Measurements from ENCODE around the gene SFTPD. TPM values are rescaled to one million over a fixed set of nuclear protein-coding genes. Genes with fewer than 3 reads are reported as not detected.
"Not testable (repeated sequence)": the region's sequence is repeated elsewhere in the genome, so short reads cannot be mapped to it uniquely, and the experiment has no call there.

Gene SFTPD
- total and polyA plus RNA-seq, 8 donors: 0.31 to 12.9 (median 0.97) TPM; not detected in 4

DNA sequence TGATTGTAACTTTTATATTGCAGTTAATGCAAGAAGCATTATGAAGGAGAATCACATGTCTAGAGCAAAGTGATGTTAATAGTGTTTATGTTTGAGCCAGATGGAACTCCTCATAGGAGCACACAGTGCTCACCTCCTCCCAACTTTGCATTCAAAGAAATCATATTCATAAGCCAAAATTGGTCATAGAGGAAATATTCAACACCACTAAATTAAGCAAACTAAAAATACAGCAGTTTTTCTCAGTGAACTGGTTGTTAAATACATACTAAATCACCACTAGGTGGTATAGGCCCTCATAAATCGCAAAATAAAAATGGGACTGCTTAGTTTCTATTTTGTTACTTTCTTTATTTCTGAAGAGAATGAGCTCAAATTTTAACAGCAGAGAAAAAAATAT lies 34.4 kb downstream of the SFTPD start:
- DNase-seq; intact Hi-C loops (cut with DNase I; ENCODE audit: low total_unique reads); H3K9me3 ChIP-seq; H3K4me3 ChIP-seq; H3K27me3 ChIP-seq; H3K27ac ChIP-seq; H3K36me3 ChIP-seq; H3K4me1 ChIP-seq: not testable (repeated sequence)
- 71 to 94% (median 74%) methylated on average over 1 of the region's 1 CpG for WGBS, 5 donors
- peak in 1 of 7 experiments; percentile 7 for TF ChIP-seq CTCF (IDR thresholded peaks at IDR 0.05)

DNA sequence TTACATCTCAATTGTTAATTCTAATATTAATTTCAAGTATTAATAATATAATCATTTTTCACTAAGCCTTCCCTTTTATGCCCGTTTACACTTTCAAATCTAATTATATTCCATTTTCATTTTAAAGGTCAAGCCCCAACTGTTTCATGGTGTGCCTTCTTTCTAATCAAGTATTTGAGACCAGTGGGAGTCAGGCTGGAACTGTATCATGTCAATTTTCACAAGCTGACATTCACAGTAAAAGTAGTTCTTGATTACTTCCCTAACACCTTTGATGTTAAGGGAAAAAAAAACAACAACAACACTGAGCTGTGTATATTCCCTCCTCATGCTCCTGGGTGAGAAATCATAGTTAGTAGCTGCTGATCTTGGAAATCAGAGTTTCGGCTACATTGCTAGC lies 38.1 kb downstream of the SFTPD start:
- Histone ChIP-seq H3K4me1 (peaks cover 0 to 4% (median 0%) of the 10 kb centered on the region in 4 donors), H3K27me3 (no peaks in the 10 kb centered on the region), H3K27ac (peak overlapping the region in 1 of 5 donors; percentile 42), H3K4me3 (peak overlapping the region in 1 of 4 donors; percentile 14), H3K9me3 (no peaks in the 10 kb centered on the region), H3K36me3 (peaks cover 0 to 4% (median 0%) of the 10 kb centered on the region in 4 donors)
- TF ChIP-seq EP300 (IDR thresholded peaks at IDR 0.05): no peak
- TF ChIP-seq CTCF (IDR thresholded peaks at IDR 0.05): no peak
- TF ChIP-seq POLR2A (IDR thresholded peaks at IDR 0.05): no peak
- no peak for TF ChIP-seq POLR2AphosphoS5 (IDR thresholded peaks at IDR 0.05)
- no peak for DNase-seq
- 58 to 93% (median 79%) methylated on average over 2 of the region's 2 CpGs for WGBS, 5 donors
- intact Hi-C loops (cut with DNase I; ENCODE audit: low total_unique reads): no loop called here

DNA sequence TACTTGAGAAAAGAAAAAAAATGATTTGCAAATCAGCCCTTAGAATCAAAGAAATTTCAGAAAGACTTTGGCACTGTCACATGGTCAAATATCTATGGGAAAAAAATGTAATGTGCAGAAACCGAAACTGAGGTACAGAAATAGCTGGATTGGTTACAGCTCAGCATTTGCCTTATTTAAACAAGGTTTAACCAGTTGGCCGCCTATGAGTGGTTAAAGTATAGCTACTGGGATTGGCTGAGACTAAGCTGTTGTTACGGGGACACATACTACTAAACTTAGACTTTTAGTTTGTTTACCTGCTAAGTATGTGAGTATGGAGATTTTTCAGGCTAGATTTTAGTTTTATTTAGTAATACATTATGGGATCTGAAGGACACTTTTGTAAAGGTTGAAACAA lies 38.6 kb downstream of the SFTPD start:
- H3K9me3 ChIP-seq: no peaks in the 10 kb centered on the region
- peaks cover 0 to 9% (median 2%) of the 10 kb centered on the region in 4 donors for H3K4me1 ChIP-seq
- peak overlapping the region in 1 of 4 donors; percentile 14 for H3K4me3 ChIP-seq
- peak overlapping the region in 1 of 5 donors; percentile 42 for H3K27ac ChIP-seq
- no peaks in the 10 kb centered on the region for H3K27me3 ChIP-seq
- WGBS, 5 donors: 39 to 66% (median 54%) methylated on average over 3 of the region's 3 CpGs
- TF ChIP-seq POLR2AphosphoS5 (IDR thresholded peaks at IDR 0.05): no peak
- TF ChIP-seq EP300 (IDR thresholded peaks at IDR 0.05): no peak
- TF ChIP-seq POLR2A (IDR thresholded peaks at IDR 0.05): no peak
- TF ChIP-seq CTCF (IDR thresholded peaks at IDR 0.05): no peak
- intact Hi-C loops (cut with DNase I; ENCODE audit: low total_unique reads): no loop called here
- peaks cover 0 to 4% (median 0%) of the 10 kb centered on the region in 4 donors for H3K36me3 ChIP-seq
- DNase-seq: no peak

GRCh38 chr10:79905322-79906314 lies 43.3 kb downstream of the SFTPD start:
- peaks cover 0 to 7% (median 3%) of the 10 kb centered on the region in 3 donors for H3K27me3 ChIP-seq
- H3K9me3 ChIP-seq: no peaks in the 10 kb centered on the region
- H3K4me3 ChIP-seq: peak overlapping the region; percentile 53 to 72 (median 66)
- intact Hi-C loops (cut with DNase I; ENCODE audit: low total_unique reads): no loop called here
- DNase-seq: peak in 1 of 2 donors; percentile 22
- H3K36me3 ChIP-seq: peaks cover 0 to 4% (median 0%) of the 10 kb centered on the region in 4 donors
- 20 to 31% (median 25%) methylated on average over 10 of the region's 10 CpGs for WGBS, 5 donors
- peaks cover 0 to 18% (median 6%) of the 10 kb centered on the region in 4 donors for H3K4me1 ChIP-seq
- H3K27ac ChIP-seq: peak overlapping the region; percentile 47 to 86 (median 74)
- TF ChIP-seq POLR2A (IDR thresholded peaks at IDR 0.05): no peak
- TF ChIP-seq CTCF (IDR thresholded peaks at IDR 0.05): no peak
- no peak for TF ChIP-seq POLR2AphosphoS5 (IDR thresholded peaks at IDR 0.05)
- no peak for TF ChIP-seq EP300 (IDR thresholded peaks at IDR 0.05)
